AG08395 (cell line): ENCODE measurements around the gene KRT6B.
"Not testable (repeated sequence)": the region's sequence is repeated elsewhere in the genome, so short reads cannot be mapped to it uniquely, and the experiment has no call there.

ENCODE experiments used
- DNase-seq: peaks from one replicate; pipeline ENCODE4 v3.0.0; 2012; ENCODE audit warnings: mixed read lengths, low spot score

KRT6B gene

DNA sequence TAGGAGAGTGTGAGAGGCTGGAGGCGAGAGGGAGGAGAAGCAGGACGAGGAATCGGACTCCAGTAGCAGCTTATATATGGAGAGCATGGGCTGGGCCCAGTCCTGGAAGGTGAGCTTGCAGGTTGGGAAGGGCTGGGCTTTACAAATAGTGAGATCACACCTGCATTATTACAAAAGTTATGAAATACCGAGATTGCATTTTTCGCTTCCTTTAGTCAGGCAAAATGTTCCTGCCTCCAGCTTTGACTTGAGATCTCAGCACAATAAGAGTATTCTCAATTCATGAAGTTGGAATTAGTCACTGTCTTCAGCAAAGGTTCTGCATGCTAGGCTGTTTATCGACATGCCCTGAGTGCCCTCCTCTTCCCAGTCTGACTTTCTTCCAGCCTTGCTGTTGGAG lies at the start of gene KRT6B:
KRT6B (minus strand) TSS at position 46 of the 400 bp plus-strand sequence. CDS start 68 bp downstream, outside the sequence.
- DNase-seq = no peak

GRCh38 chr12:52501490-52501889 lies 49.5 kb upstream of the KRT6B start:
- no peak for DNase-seq

- not testable (repeated sequence) for DNase-seq
Measured at GRCh38 chr12:52500574-52500973, 48.6 kb upstream of the KRT6B start.

DNA sequence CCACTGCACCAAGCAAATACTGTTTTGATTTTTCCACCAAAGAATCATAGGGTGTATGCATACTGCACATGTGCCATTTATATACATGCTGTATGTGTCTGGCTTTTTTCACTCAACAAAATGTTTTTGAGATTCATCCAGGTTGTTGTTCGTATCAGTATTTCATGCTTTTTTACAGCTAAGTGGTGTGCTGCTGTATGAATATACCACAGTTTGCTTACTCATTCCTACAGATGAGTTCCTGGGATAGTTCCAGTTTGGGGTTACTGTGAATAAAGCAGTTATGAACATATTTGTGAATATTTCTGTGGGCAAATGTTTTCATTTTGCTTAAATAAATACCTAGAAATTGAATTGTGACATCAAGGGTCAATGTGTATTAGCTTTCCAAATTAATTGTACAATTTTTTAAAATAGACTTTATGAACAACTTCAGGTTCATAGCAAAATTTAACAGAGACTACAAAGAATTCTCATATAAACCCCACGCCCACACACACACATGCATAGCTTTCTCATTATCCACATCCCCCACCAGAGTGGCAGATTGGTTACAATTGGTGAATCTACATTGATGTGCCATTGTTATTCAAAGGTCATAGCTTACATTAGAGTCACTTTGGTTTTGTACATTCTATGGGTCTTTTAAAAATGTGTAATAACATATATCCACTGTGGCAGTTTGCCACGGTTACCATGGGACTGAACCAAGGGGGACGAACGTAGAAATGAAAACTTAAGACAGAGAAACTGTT lies 48.0 kb upstream of the KRT6B start:
- DNase-seq = no peak

DNA sequence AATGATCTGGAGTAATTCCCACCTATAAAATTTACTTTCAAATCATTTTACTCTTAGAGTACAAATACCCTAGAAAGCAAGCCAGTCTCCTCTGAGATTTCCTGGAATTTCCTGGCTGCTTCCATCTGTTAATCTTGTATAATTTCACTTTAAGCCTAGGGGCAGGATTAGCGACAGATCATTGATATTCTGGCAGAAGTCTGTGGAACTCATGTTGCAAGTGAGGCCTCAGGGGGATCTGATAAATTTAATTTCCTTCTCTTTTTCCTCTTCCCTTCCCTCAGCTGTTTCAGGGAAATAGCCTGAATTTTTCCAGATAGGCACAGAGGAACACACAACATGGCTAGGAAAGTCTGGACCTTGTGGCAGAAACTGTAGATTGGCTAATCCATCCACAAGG lies 47.0 kb upstream of the KRT6B start:
- DNase-seq = no peak

- DNase-seq = no peak
Measured at GRCh38 chr12:52497975-52498374, 46.0 kb upstream of the KRT6B start.

DNA sequence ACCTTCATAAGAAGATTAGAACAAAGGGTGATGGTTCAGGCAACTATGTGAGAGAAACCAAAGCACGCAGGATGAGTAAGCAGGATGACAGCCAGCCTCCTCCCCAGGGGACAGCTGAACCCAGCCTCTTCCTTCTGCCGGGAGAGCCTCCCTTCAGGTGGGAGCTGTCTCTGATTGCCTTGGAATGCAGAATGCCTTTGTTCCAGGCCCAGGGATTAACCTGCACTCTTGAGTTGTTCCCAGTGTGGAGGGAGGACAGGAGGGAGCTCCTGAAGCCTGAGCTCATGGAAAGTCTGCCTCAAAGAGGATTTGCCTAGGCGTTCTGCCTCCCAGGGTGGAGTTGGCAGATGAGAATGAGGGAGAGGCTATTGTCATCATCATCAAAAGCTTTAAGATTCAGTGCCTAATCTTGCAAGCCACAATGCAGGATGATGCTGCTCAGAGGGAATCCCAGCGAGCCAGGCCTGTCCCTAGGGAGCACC lies 44.7 kb upstream of the KRT6B start:
- DNase-seq = peak; percentile 84

- no peak for DNase-seq
Measured at GRCh38 chr12:52496054-52496453, 44.1 kb upstream of the KRT6B start.

DNA sequence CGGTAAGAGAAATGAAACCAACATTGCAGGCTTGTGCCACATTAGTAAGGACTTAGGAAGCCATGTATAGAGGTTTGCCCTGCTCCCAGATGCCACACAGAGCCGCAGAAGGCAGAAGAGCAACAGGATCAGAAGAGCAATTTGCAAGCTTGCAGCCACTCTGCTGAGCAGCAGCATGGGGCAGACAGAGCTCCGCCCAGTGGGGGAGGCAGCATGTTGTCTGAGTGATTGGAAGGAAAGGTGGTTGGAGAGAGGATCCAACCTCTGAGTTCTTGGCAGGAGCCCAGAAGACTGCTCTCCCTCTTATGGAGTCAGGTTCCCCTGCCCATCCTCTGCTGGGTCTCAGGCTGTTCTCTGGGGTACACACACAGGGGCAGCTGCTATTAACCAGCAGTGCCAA lies 43.4 kb upstream of the KRT6B start:
- no peak for DNase-seq

DNA sequence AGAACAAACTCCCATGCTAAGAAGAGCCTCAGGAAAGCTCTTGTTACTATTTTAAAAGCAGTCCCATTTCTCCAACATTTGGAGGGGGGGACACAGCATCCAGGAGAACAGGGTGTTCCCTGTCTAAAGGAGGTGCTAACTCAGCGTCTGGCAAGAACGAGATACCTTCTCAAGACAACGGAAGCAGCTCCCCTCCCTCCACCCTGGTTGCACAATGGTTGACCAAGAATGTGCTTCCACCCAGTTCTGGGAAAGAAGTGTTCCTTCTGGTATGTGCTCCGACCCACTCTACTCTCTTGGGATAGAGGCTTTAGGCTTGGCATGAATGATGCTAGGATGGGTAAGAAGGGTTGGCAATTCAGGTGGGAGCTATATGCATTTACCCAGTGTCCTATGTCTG lies 42.6 kb upstream of the KRT6B start:
- peak; percentile 62 for DNase-seq

- no peak for DNase-seq
Measured at GRCh38 chr12:52494100-52494499, 42.2 kb upstream of the KRT6B start.

GRCh38 chr12:52493172-52493571 lies 41.2 kb upstream of the KRT6B start, which contains the start of gene KRT6A:
Gene KRT6A, minus strand, starts transcription at chr12:52493257. Its CDS starts 69 bp downstream, at chr12:52493188.
- no peak for DNase-seq

- DNase-seq = not testable (repeated sequence)
Measured at GRCh38 chr12:52492405-52492804, 40.5 kb upstream of the KRT6B start.

- not testable (repeated sequence) for DNase-seq
Measured at GRCh38 chr12:52491495-52491894, 39.5 kb upstream of the KRT6B start.

- no peak for DNase-seq
Measured at GRCh38 chr12:52488736-52489135, 36.8 kb upstream of the KRT6B start.

- DNase-seq = not testable (repeated sequence)
Measured at GRCh38 chr12:52487744-52488443, 35.9 kb upstream of the KRT6B start.

DNA sequence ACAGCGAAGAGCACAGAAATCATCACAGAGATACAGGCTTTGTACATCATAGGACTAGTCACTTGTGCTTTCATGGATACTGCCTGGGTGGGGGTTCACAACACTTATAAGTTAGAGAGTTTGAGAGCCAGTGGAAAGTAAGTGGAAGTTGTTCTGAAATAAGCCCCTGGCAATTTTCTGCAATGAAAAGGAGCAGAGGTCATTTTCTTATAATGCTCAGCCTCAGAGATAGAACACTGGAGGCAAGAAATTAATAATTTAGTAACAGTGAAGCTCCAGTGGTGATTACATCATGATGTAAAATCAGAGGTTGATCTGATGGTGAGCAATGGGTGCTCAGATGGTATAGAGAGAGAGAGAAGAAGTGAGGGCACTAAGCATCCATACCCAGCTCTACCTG lies 35.3 kb upstream of the KRT6B start:
- no peak for DNase-seq

DNA sequence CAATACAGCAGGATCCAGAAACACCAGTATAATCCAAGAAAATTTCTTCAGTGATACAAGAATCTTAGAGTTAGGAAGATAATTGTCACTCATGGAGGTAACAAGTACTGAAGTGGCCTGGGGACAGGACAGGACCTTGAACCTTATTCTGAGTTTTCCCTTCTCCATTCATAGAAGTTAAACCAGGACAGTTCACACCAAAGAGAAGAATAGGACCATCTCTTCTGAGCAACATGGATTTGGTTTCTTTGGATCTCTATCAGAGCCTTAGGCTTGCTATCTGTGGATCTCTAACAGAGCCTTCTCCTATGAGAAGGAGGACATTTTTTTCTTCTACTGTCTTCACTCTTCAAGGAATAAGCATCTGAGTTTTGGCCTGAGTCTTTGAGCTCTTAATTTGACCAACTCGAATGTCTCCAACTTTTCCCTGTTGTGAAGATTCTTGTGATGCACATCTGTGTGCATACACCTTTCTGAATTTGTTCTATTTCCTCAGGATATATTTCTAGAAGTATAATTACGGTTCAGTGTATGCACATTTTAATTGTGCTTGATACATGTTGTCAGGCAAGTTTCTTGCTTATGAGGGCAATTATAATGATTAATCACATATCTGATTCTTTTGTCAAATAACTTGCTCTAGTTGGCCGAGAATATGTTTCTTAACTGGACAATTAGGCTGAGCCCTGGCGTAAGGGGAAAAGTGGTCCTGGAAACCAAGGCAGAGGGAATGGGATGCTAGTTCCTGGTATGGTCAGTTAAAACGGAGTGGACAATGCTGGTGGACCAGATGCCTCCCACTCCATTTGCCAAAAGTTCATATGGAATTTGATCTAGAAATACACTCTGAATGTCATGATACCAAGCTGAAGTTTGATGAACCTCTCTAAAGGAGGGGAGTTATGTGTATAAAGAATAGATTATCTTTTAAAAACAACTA lies 34.5 kb upstream of the KRT6B start:
- DNase-seq = no peak

GRCh38 chr12:52480073-52480472 lies 28.1 kb upstream of the KRT6B start:
- no peak for DNase-seq

DNA sequence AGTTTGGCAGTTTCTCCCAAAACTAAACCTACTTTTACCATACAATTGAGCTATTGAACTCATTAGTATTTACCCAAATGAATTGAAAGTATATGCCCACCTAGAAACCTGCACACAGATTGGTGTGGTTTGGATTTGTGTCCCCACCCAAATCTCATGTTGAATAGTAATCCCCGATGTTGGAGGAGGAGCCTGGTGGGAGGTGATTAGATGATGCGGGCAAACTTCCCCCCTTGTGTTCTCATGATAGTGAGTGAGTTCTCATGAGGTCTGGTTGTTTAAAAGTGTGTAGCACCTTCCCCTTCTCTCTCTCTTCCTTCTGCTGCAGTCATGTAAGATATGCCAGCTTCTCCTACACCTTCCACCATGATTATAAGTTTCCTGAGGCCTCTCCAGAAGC lies 25.7 kb upstream of the KRT6B start:
- DNase-seq = no peak

- DNase-seq = no peak
Measured at GRCh38 chr12:52474212-52474611, 22.3 kb upstream of the KRT6B start.

DNA sequence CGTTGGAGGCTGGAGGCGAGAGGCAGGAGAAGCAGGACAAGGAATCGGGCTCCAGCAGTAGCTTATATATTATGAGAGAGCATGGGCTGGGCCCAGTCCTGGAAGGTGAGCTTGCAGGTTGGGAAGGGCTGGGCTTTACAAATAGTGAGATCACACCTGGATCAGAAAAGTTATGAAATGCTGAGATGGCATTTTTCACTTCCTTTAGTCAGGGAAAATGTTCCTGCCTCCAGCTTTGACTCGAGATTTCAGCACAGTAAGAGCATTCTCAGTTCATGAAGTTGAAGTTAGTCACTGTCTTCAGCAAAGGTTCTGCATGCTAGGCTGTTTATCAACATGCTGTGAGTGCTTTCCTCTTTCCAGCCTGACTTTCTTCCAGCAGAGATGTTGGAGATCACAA lies 21.8 kb upstream of the KRT6B start, which contains the start of gene KRT6C:
KRT6C (minus strand) TSS at position 38 of the 400 bp plus-strand sequence. CDS start 68 bp downstream, outside the sequence.
- no peak for DNase-seq
